GM23338 (cell line): ENCODE measurements around the gene KLHDC1. TPM values are rescaled to one million over a fixed set of nuclear protein-coding genes. Genes with fewer than 3 reads are reported as not detected.

Source experiments
- ATAC-seq: fragments of 200-7000 bp; cut with Tn5 transposase; 3 replicates; pipeline ENCODE4 v1.9.1; 2020
- DNase-seq: peaks from one replicate; pipeline ENCODE4 v3.0.0-alpha.2; 2015; ENCODE audit warnings: low spot score
- H2AFZ ChIP-seq: fragments of 200-600 bp; sonication (generic); 2 replicates; pipeline ENCODE4 v1.8.0; 2016; ENCODE audit warnings: antibody characterized with exemption, mild to moderate bottlenecking, moderate library complexity
- H3F3A ChIP-seq: fragments of 200-600 bp; sonication (generic); replicated peaks from 2 replicates; pipeline ENCODE4 v1.8.0; 2017; ENCODE audit warnings: antibody characterized with exemption, mixed run types, low read depth
- H3K27ac ChIP-seq: fragments of 200-600 bp; sonication (generic); 2 replicates; pipeline ENCODE4 v1.6.1; 2016; ENCODE audit warnings: low read depth
- H3K27me3 ChIP-seq: fragments of 200-600 bp; sonication (generic); 2 replicates; pipeline ENCODE4 v1.8.0; 2016; ENCODE audit warnings: mild to moderate bottlenecking, mixed run types, moderate library complexity; ENCODE audit not compliant: insufficient read depth
- H3K36me3 ChIP-seq: fragments of 200-600 bp; sonication (generic); 2 replicates; pipeline ENCODE4 v1.8.0; 2016; ENCODE audit warnings: mild to moderate bottlenecking; ENCODE audit not compliant: insufficient read depth
- H3K4me1 ChIP-seq: fragments of 200-600 bp; sonication (generic); 2 replicates; pipeline ENCODE4 v1.8.0; 2016; ENCODE audit warnings: mild to moderate bottlenecking, moderate library complexity; ENCODE audit not compliant: insufficient read depth
- H3K4me2 ChIP-seq: fragments of 200-600 bp; sonication (generic); 2 replicates; pipeline ENCODE4 v1.7.1; 2017; ENCODE audit warnings: mixed run types
- H3K4me3 ChIP-seq: fragments of 200-600 bp; sonication (generic); 2 replicates; pipeline ENCODE4 v1.6.1; 2016; ENCODE audit warnings: mixed run types
- H3K79me2 ChIP-seq: fragments of 200-600 bp; sonication (generic); replicated peaks from 2 replicates; pipeline ENCODE4 v1.8.0; 2017; ENCODE audit warnings: mild to moderate bottlenecking; ENCODE audit not compliant: insufficient read depth
- H3K9me2 ChIP-seq: fragments of 200-600 bp; sonication (generic); 2 replicates; pipeline ENCODE4 v1.8.0; 2017; ENCODE audit not compliant: insufficient read depth
- H4K20me1 ChIP-seq: fragments of 200-600 bp; sonication (generic); replicated peaks from 2 replicates; pipeline ENCODE4 v1.8.0; 2017; ENCODE audit warnings: mild to moderate bottlenecking; ENCODE audit not compliant: insufficient read depth
- H3K27ac Mint-ChIP-seq: 2 replicates; pipeline ENCODE4 v1.8.0; 2020; ENCODE audit warnings: inconsistent platforms, mild to moderate bottlenecking, moderate library complexity, mixed read lengths
- H3K27me3 Mint-ChIP-seq: 3 replicates; pipeline ENCODE4 v1.8.0; 2022; ENCODE audit warnings: low read depth, mild to moderate bottlenecking, moderate library complexity, mixed read lengths, inconsistent platforms; ENCODE audit not compliant: insufficient read depth, poor library complexity
- H3K36me3 Mint-ChIP-seq: 3 replicates; pipeline ENCODE4 v1.8.0; 2021; ENCODE audit warnings: low read depth, mild to moderate bottlenecking, inconsistent platforms, moderate library complexity, mixed read lengths
- H3K4me1 Mint-ChIP-seq: 3 replicates; pipeline ENCODE4 v1.8.0; 2020; ENCODE audit warnings: mild to moderate bottlenecking, inconsistent platforms, mixed read lengths
- H3K4me3 Mint-ChIP-seq: 3 replicates; pipeline ENCODE4 v1.8.0; 2021; ENCODE audit warnings: moderate library complexity, mild to moderate bottlenecking, inconsistent platforms, mixed read lengths
- H3K9me3 Mint-ChIP-seq: 3 replicates; pipeline ENCODE4 v1.8.0; 2020; ENCODE audit warnings: moderate library complexity, mild to moderate bottlenecking, inconsistent platforms, mixed read lengths
- CREB1 ChIP-seq: fragments of 250-450 bp; sonication (Bioruptor Pico); IDR thresholded peaks from 2 replicates; pipeline ENCODE4 v1.5.0; 2020; ENCODE audit warnings: low read depth, mild to moderate bottlenecking, moderate library complexity
- CTCF ChIP-seq, 2 experiments: fragments of 200-600 bp in 1 of 2; sonication (generic) in 1 of 2; conservative IDR thresholded peaks; 2 replicates each; pipeline versions ENCODE4 v1.5.1 to v1.6.1; 2016 to 2017; ENCODE audit warnings: antibody characterized with exemption in 2 of 2, low read depth in 2 of 2, mild to moderate bottlenecking in 2 of 2, moderate library complexity in 1 of 2
- ETS1 ChIP-seq: IDR thresholded peaks from 2 replicates; pipeline ENCODE4 v1.6.1; 2016; ENCODE audit warnings: antibody characterized with exemption
- EZH2 ChIP-seq: fragments of 200-600 bp; sonication (generic); IDR thresholded peaks from one replicate; pipeline ENCODE4 v1.8.0; 2017; ENCODE audit warnings: antibody characterized with exemption, mild to moderate bottlenecking, low read depth; ENCODE audit not compliant: unreplicated experiment
- JUNB ChIP-seq: IDR thresholded peaks from one replicate; pipeline ENCODE4 v1.6.1; 2016; ENCODE audit warnings: antibody characterized with exemption; ENCODE audit not compliant: unreplicated experiment
- NANOG ChIP-seq: IDR thresholded peaks from 2 replicates; pipeline ENCODE4 v1.6.1; 2016; ENCODE audit warnings: antibody characterized with exemption, borderline replicate concordance
- POLR2AphosphoS5 ChIP-seq: IDR thresholded peaks from 2 replicates; pipeline ENCODE4 v1.6.1; 2016; ENCODE audit warnings: antibody characterized with exemption, low read depth
- REST ChIP-seq: IDR thresholded peaks from one replicate; pipeline ENCODE4 v1.6.1; 2018; ENCODE audit warnings: antibody characterized with exemption; ENCODE audit not compliant: unreplicated experiment
- ZNF114 ChIP-seq: fragments of 250-450 bp; sonication (Bioruptor Pico); IDR thresholded peaks from 2 replicates; pipeline ENCODE4 v1.5.0; 2020; ENCODE audit warnings: mild to moderate bottlenecking, moderate library complexity
- ZNF331 ChIP-seq: fragments of 250-450 bp; sonication (Bioruptor Pico); IDR thresholded peaks from 2 replicates; pipeline ENCODE4 v1.5.0; 2020; ENCODE audit warnings: low read depth, mild to moderate bottlenecking, moderate library complexity
- ZNF462 ChIP-seq: fragments of 250-450 bp; sonication (Bioruptor Pico); IDR thresholded peaks from 2 replicates; pipeline ENCODE4 v1.5.0; 2020; ENCODE audit warnings: mild to moderate bottlenecking, moderate library complexity
- polyA plus RNA-seq: library from polyadenylated mRNA; unstranded; fragments of >200 nt; fragmentation: Nextera tagmentation; extraction: Ambion mirVana; gene quantifications from 2 replicates; pipeline ENCODE4 v1.2.1, GENCODE V29; 2016
- total RNA-seq: library from RNA; depleted of rRNA; stranded (reverse); fragments of >200 nt; shearing (Covaris generic); gene quantifications from 2 replicates; pipeline ENCODE4 v1.2.3, GENCODE V29; 2014

KLHDC1 gene
- total and polyA plus RNA-seq, 2 experiments from 2014 or later: 4.0 TPM; not detected in 1

- no peak for TF ChIP-seq REST
These were observed 74.3 kb downstream of the KLHDC1 start (continued) for GRCh38 chr14:49767270-49767570.

GRCh38 chr14:49767571-49768300, 74.8 kb downstream of the KLHDC1 start, which contains the start of gene KLHDC2:
KLHDC2 (plus strand) TSS chr14:49768153; CDS start chr14:49768469, 316 bp downstream.
- peak within 1 kb of the TSS; percentile 71 for H3K4me2 ChIP-seq
- Mint-ChIP-seq H3K27me3 (peaks cover 5% of the 10 kb centered on the region), H3K27ac (peak within 1 kb of the TSS; percentile 100), H3K36me3 (peaks cover 4% of the 10 kb centered on the region; the same call in 1 of the 3 replicates), H3K4me3 (peak within 1 kb of the TSS; percentile 99), H3K4me1 (peaks cover 20% of the 10 kb centered on the region), H3K9me3 (no peaks in the 10 kb centered on the region; the same call in 2 of the 3 replicates)
- no peaks in the 10 kb centered on the region for H3K27me3 ChIP-seq
- TF ChIP-seq CTCF (conservative IDR thresholded peaks at IDR 0.05; ENCODE audit: low read depth in 2 of 2): peak in 1 of 2 experiments; percentile 60; a peak in 3 of 4 replicates
- TF ChIP-seq POLR2AphosphoS5: peak; percentile 64; the same call in 1 of the 2 replicates
- TF ChIP-seq CREB1 (CRISPR knock-in tag): peak; percentile 56; the same call in 1 of the 2 replicates
- no peak; the same call in 1 of the 2 replicates for TF ChIP-seq ETS1
- no peak for TF ChIP-seq ZNF114 (CRISPR knock-in tag)
- TF ChIP-seq ZNF462: no peak
- no peak for TF ChIP-seq EZH2
- TF ChIP-seq NANOG: no peak
- no peak for TF ChIP-seq JUNB
- no peak for TF ChIP-seq ZNF331 (CRISPR knock-in tag)
- ATAC-seq (peak; percentile 88), DNase-seq (peak; percentile 93)
- H3K36me3 ChIP-seq: no peaks in the 10 kb centered on the region
- peak within 1 kb of the TSS; percentile 99 for H3K27ac ChIP-seq
- no peaks in the 10 kb centered on the region for H4K20me1 ChIP-seq
- H3K79me2 ChIP-seq: peaks cover 33% of the 10 kb centered on the region
- no peaks in the 10 kb centered on the region for H3K9me2 ChIP-seq
- H3K4me3 ChIP-seq: peak within 1 kb of the TSS; percentile 99
- peaks cover 17% of the 10 kb centered on the region for H3K4me1 ChIP-seq
- peak within 1 kb of the TSS; percentile 96 for H2AFZ ChIP-seq
- peaks cover 15% of the 10 kb centered on the region; the same call in 1 of the 2 replicates for H3F3A ChIP-seq
